HepG2 (cell line): Measurements from ENCODE around the gene PRSS3. TPM values are rescaled to one million over a fixed set of nuclear protein-coding genes. Genes with fewer than 3 reads are reported as not detected.

Source experiments
- ATAC-seq: fragments of 200-7000 bp; cut with Tn5 transposase; 3 replicates; pipeline ENCODE4 v1.9.1; 2020; ENCODE audit warnings: mild to moderate bottlenecking, moderate library complexity
- BruUV-seq: library from RNA; stranded (reverse); fragments of 400-500 nt; replicated peaks from 2 replicates; lab custom pipeline; 2021; lab: Mats Ljungman, UMichigan
- CTCF ChIA-PET: fragments of 300-600 bp; formaldehyde crosslinking; extraction: SDS; loops from one replicate; lab custom pipeline; 2021; ENCODE audit warnings: low total read pairs, inconsistent platforms, low intra/inter-chr PET ratio; lab: Yijun Ruan, JAX
- POLR2A ChIA-PET: fragments of 350-600 bp; sonication (Branson Sonifier 250); formaldehyde crosslinking; loops from one replicate; lab custom pipeline; 2020; ENCODE audit warnings: antibody characterized with exemption, inconsistent platforms; lab: Yijun Ruan, JAX
- DNase-seq: peaks from one replicate; pipeline ENCODE4 v3.0.0-alpha.2; 2015; ENCODE audit warnings: low spot score
- FAIRE-seq: peaks from 3 replicates; lab custom pipeline; 2011; peaks lifted over from hg19 to GRCh38; lab: Jason Lieb, UNC
- H2AFZ ChIP-seq: one replicate; pipeline ENCODE4 v1.6.1; 2011; ENCODE audit warnings: low read length, inconsistent platforms
- H3K27ac ChIP-seq: fragments of 300-600 bp; 3 replicates; pipeline ENCODE4 v1.8.0; 2011; ENCODE audit warnings: mixed run types, mild to moderate bottlenecking, mixed read lengths, low read length, inconsistent platforms; ENCODE audit not compliant: insufficient read depth; ENCODE audit errors: extremely low read length
- H3K27me3 ChIP-seq, 2 experiments: fragments of 200-600 bp in 1 of 2; 2 replicates in 1 of 2; 3 replicates in 1 of 2; pipeline versions ENCODE4 v1.6.0 to v1.8.0; 2011; ENCODE audit warnings: low read length in 2 of 2, mild to moderate bottlenecking in 2 of 2, moderate library complexity in 2 of 2, inconsistent platforms in 1 of 2; ENCODE audit not compliant: insufficient read depth in 2 of 2, control insufficient read depth in 1 of 2
- H3K36me3 ChIP-seq, 2 experiments: fragments of 200-600 bp in 1 of 2; replicated peaks in 1 of 2; 2 replicates in 1 of 2; 3 replicates in 1 of 2; pipeline versions ENCODE4 v1.5.1 to v1.8.0; 2011; ENCODE audit warnings: low read length in 2 of 2, inconsistent platforms in 1 of 2; ENCODE audit not compliant: insufficient read depth in 2 of 2, control insufficient read depth in 1 of 2
- H3K4me1 ChIP-seq: 2 replicates; pipeline ENCODE4 v1.5.1; 2012; ENCODE audit warnings: low read length, inconsistent platforms; ENCODE audit not compliant: insufficient read depth
- H3K4me2 ChIP-seq: 2 replicates; pipeline ENCODE4 v1.6.0; 2011; ENCODE audit warnings: low read depth, low read length, inconsistent platforms
- H3K4me3 ChIP-seq, 3 experiments: fragments of 200-600 bp in 1 of 3; sonication (generic), shearing (Covaris generic) in 1 of 3; replicated peaks in 1 of 3; 2 replicates each; pipeline ENCODE4 v1.5.1; 2011 to 2016; ENCODE audit warnings: low read length in 3 of 3, inconsistent platforms in 2 of 3, low read depth in 2 of 3, mild to moderate bottlenecking in 2 of 3, control low read depth in 1 of 3, mixed read lengths in 1 of 3; ENCODE audit not compliant: insufficient read depth in 1 of 3
- H3K79me2 ChIP-seq: one replicate; pipeline ENCODE4 v1.6.1; 2011; ENCODE audit warnings: low read length, inconsistent platforms; ENCODE audit not compliant: insufficient read depth
- H3K9ac ChIP-seq: 2 replicates; pipeline ENCODE4 v1.6.0; 2011; ENCODE audit warnings: mild to moderate bottlenecking, low read depth, low read length, inconsistent platforms; ENCODE audit not compliant: insufficient read depth
- H3K9me3 ChIP-seq: 2 replicates; pipeline ENCODE4 v1.5.1; 2012; ENCODE audit warnings: mild to moderate bottlenecking, low read length
- H4K20me1 ChIP-seq: 2 replicates; pipeline ENCODE4 v1.6.0; 2011; ENCODE audit warnings: inconsistent platforms, mild to moderate bottlenecking, low read length, moderate library complexity; ENCODE audit not compliant: insufficient read depth
- EP300 ChIP-seq, 3 experiments: sonication (generic) in 1 of 3; formaldehyde crosslinking in 1 of 3; IDR thresholded peaks; 2 replicates each; pipeline versions ENCODE4 v1.5.1 to v1.6.1; 2011 to 2020; ENCODE audit warnings: low read depth in 2 of 3, low read length in 2 of 3, borderline replicate concordance in 1 of 3, improper control_type of control experiment in 1 of 3, mild to moderate bottlenecking in 1 of 3, missing genetic modification reagents in 1 of 3, moderate library complexity in 1 of 3
- FOXO1 ChIP-seq: sonication (generic); formaldehyde crosslinking; IDR thresholded peaks from 2 replicates; pipeline ENCODE4 v1.4.0; 2020; ENCODE audit warnings: missing genetic modification reagents
- HOMEZ ChIP-seq: IDR thresholded peaks from 2 replicates; pipeline ENCODE4 v1.6.1; 2016; ENCODE audit warnings: low read depth
- MXD1 ChIP-seq: sonication (generic); formaldehyde crosslinking; IDR thresholded peaks from 2 replicates; pipeline ENCODE4 v1.4.0; 2020; ENCODE audit warnings: mild to moderate bottlenecking, missing genetic modification reagents
- NFIB ChIP-seq: sonication (generic); formaldehyde crosslinking; IDR thresholded peaks from 2 replicates; pipeline ENCODE4 v1.9.0; 2021; ENCODE audit warnings: missing genetic modification reagents, mild to moderate bottlenecking, borderline replicate concordance
- RFX5 ChIP-seq: IDR thresholded peaks from 2 replicates; pipeline ENCODE4 v1.6.1; 2011; ENCODE audit warnings: low read depth, low read length, improper control_type of control experiment
- SOX5 ChIP-seq: IDR thresholded peaks from 2 replicates; pipeline ENCODE4 v1.6.1; 2016; ENCODE audit warnings: borderline replicate concordance
- STAG1 ChIP-seq: sonication (generic); formaldehyde crosslinking; IDR thresholded peaks from 2 replicates; pipeline ENCODE4 v1.4.0; 2020; ENCODE audit warnings: missing genetic modification reagents
- U2AF2 ChIP-seq: fragments of 200-400 bp; formaldehyde crosslinking; IDR thresholded peaks from 2 replicates; pipeline ENCODE4 v1.6.1; 2017; ENCODE audit warnings: low read depth, mild to moderate bottlenecking, low read length
- XRCC5 ChIP-seq: fragments of 200-400 bp; formaldehyde crosslinking; optimal IDR thresholded peaks from 2 replicates; pipeline ENCODE3; 2017; ENCODE audit warnings: mild to moderate bottlenecking, low read length
- ZFP1 ChIP-seq: IDR thresholded peaks from 2 replicates; pipeline ENCODE4 v1.6.1; 2016
- ZKSCAN8 ChIP-seq: IDR thresholded peaks from 2 replicates; pipeline ENCODE4 v1.6.1; 2016; ENCODE audit warnings: borderline replicate concordance, missing genetic modification reagents, missing compliant biosample characterization
- ZNF670 ChIP-seq: sonication (generic); formaldehyde crosslinking; IDR thresholded peaks from 2 replicates; pipeline ENCODE4 v1.8.0; 2022; ENCODE audit warnings: mild to moderate bottlenecking, missing genetic modification reagents, borderline replicate concordance
- ZNF746 ChIP-seq: sonication (generic); formaldehyde crosslinking; IDR thresholded peaks from 2 replicates; pipeline ENCODE4 v1.8.0; 2022; ENCODE audit warnings: mild to moderate bottlenecking, missing genetic modification reagents
- ZSCAN12 ChIP-seq: sonication (generic); formaldehyde crosslinking; IDR thresholded peaks from 2 replicates; pipeline ENCODE4 v1.9.0; 2021; ENCODE audit warnings: mild to moderate bottlenecking, missing genetic modification reagents
- WGBS: methylation state at CpG from one replicate; pipeline ENCODE4 v1.1.6; 2017; ENCODE audit warnings: low lambda C conversion rate; 5-methylcytosine and 5-hydroxymethylcytosine counted together
- in situ Hi-C: cut with HindIII; loops from 2 replicates; pipeline ENCODE4 v1.10.0; 2017; ENCODE audit warnings: low pct_unique_long_range_greater_than_20kb; ENCODE audit not compliant: extremely low pct_ligation_motif_present
- intact Hi-C: fragments of 100-400 bp; cut with micrococcal nuclease; formaldehyde crosslinking; loops from one replicate; pipeline ENCODE4 v1.10.0; 2022; ENCODE audit not compliant: unreplicated experiment
- polyA plus RNA-seq, 8 experiments: library from polyadenylated mRNA; depleted of rRNA in 3 of 8; stranded (reverse) in 7 of 8; unstranded in 1 of 8; fragments of >200 nt; fragmentation: Illumina TruSeq in 4 of 8; extraction: Trizol in 4 of 8; gene quantifications; 2 replicates each; pipeline versions ENCODE4 v1.2.1 to v1.2.3, GENCODE V29; 2011 to 2016; ENCODE audit warnings: low read depth in 4 of 8, missing spikeins in 1 of 8, mixed read lengths in 1 of 8; ENCODE audit not compliant: insufficient read depth in 1 of 8
- total RNA-seq, 5 experiments: library from RNA; depleted of rRNA; stranded (reverse); fragments of >200 nt; fragmentation: Illumina TruSeq; extraction: Trizol; gene quantifications; 2 replicates each; pipeline ENCODE4 v1.2.3, GENCODE V29; 2016; ENCODE audit warnings: low read depth in 1 of 5

PRSS3 gene
- total and polyA plus RNA-seq, 2 of the 13 experiments (the other 11 are each of a cell fraction or from before 2014, with no cell fraction given), result not detected

- Histone ChIP-seq H3K9ac (no peak overlapping the region), H3K4me1 (peaks cover 10% of the 10 kb centered on the region)
- WGBS, result 20% methylated on average over 2 of the region's 2 CpGs
- intact Hi-C loops, result loop anchor here (1.0 kb wide), 1 partner anchor 66 kb away; no protein-coding TSS in a partner anchor
- no TSS peak for BruUV-seq
- TF ChIP-seq SOX5 (CRISPR knock-in tag) (no peak), STAG1 (CRISPR knock-in tag) (no peak), FOXO1 (CRISPR knock-in tag) (no peak), ZSCAN12 (CRISPR knock-in tag) (no peak), XRCC5 (no peak), HOMEZ (CRISPR knock-in tag) (no peak), NFIB (no peak), ZNF670 (CRISPR knock-in tag) (no peak), ZNF746 (CRISPR knock-in tag) (no peak), EP300 (IDR thresholded peaks at IDR 0.05; ENCODE audit: low read depth in 2 of 2, low read length in 2 of 2) (no peak), EP300 (CRISPR knock-in tag; IDR thresholded peaks at IDR 0.05; ENCODE audit: borderline replicate concordance) (no peak), MXD1 (CRISPR knock-in tag) (no peak), U2AF2 (no peak), RFX5 (no peak), ZKSCAN8 (CRISPR knock-in tag) (no peak), ZFP1 (CRISPR knock-in tag) (no peak)
- TF ChIP-seq, all 625 proteins: peak for 0
- H2AFZ ChIP-seq, result no peak overlapping the region
- no peaks in the 10 kb centered on the region for H3K36me3 ChIP-seq
- in situ Hi-C loops, result no loop called here
- DNase-seq, result no peak
- no peaks in the 10 kb centered on the region for H3K79me2 ChIP-seq
- ATAC-seq, result no peak; the same call in 2 of the 3 replicates
- H3K4me3 ChIP-seq, result no peak overlapping the region
- H3K27me3 ChIP-seq, result peaks cover 0 to 8% of the 10 kb centered on the region in 2 experiments; a peak in 1 of 5 replicates
- FAIRE-seq, result no peak
- peak overlapping the region; percentile 64; the same call in 1 of the 2 replicates for H3K4me2 ChIP-seq
- no peaks in the 10 kb centered on the region for H3K9me3 ChIP-seq
- H4K20me1 ChIP-seq, result no peaks in the 10 kb centered on the region
- no peak overlapping the region for H3K27ac ChIP-seq
- CTCF ChIA-PET, result interaction anchor here (1.6 kb wide), 1 partner anchor 65 kb away, joined by 10 read pairs; no protein-coding TSS in a partner anchor
- POLR2A ChIA-PET, result no interaction called here
These were observed 8.7 kb upstream of the PRSS3 start for GRCh38 chr9:33786681-33787080.
